ENCODE results near the gene MAPT.

The MAPT gene

GRCh38 chr17:45923511-45924268 lies 29.3 kb downstream of the MAPT start:
- no peak for ATAC-seq
- no peak for TF ChIP-seq ISL1 (CRISPR knock-in tag; IDR thresholded peaks at IDR 0.05)
- no peak for TF ChIP-seq OSR1 (CRISPR knock-in tag; IDR thresholded peaks at IDR 0.05)
- TF ChIP-seq, protein P1, sequence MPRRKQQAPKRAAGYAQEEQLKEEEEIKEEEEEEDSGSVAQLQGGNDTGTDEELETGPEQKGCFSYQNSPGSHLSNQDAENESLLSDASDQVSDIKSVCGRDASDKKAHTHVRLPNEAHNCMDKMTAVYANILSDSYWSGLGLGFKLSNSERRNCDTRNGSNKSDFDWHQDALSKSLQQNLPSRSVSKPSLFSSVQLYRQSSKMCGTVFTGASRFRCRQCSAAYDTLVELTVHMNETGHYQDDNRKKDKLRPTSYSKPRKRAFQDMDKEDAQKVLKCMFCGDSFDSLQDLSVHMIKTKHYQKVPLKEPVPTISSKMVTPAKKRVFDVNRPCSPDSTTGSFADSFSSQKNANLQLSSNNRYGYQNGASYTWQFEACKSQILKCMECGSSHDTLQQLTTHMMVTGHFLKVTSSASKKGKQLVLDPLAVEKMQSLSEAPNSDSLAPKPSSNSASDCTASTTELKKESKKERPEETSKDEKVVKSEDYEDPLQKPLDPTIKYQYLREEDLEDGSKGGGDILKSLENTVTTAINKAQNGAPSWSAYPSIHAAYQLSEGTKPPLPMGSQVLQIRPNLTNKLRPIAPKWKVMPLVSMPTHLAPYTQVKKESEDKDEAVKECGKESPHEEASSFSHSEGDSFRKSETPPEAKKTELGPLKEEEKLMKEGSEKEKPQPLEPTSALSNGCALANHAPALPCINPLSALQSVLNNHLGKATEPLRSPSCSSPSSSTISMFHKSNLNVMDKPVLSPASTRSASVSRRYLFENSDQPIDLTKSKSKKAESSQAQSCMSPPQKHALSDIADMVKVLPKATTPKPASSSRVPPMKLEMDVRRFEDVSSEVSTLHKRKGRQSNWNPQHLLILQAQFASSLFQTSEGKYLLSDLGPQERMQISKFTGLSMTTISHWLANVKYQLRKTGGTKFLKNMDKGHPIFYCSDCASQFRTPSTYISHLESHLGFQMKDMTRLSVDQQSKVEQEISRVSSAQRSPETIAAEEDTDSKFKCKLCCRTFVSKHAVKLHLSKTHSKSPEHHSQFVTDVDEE (CRISPR knock-in tag; IDR thresholded peaks at IDR 0.05): no peak
- TF ChIP-seq, protein P2, sequence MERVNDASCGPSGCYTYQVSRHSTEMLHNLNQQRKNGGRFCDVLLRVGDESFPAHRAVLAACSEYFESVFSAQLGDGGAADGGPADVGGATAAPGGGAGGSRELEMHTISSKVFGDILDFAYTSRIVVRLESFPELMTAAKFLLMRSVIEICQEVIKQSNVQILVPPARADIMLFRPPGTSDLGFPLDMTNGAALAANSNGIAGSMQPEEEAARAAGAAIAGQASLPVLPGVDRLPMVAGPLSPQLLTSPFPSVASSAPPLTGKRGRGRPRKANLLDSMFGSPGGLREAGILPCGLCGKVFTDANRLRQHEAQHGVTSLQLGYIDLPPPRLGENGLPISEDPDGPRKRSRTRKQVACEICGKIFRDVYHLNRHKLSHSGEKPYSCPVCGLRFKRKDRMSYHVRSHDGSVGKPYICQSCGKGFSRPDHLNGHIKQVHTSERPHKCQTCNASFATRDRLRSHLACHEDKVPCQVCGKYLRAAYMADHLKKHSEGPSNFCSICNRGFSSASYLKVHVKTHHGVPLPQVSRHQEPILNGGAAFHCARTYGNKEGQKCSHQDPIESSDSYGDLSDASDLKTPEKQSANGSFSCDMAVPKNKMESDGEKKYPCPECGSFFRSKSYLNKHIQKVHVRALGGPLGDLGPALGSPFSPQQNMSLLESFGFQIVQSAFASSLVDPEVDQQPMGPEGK (CRISPR knock-in tag; IDR thresholded peaks at IDR 0.05; ENCODE audit: borderline replicate concordance): no peak
- TF ChIP-seq BACH2 (CRISPR knock-in tag; IDR thresholded peaks at IDR 0.05; ENCODE audit: borderline replicate concordance): no peak
- no peak for TF ChIP-seq CREB5 (CRISPR knock-in tag; IDR thresholded peaks at IDR 0.05; ENCODE audit: low read depth)

- ATAC-seq: no peak
- TF ChIP-seq CREB5 (CRISPR knock-in tag; IDR thresholded peaks at IDR 0.05; ENCODE audit: low read depth): no peak
- no peak for TF ChIP-seq ZC3H10 (CRISPR knock-in tag; IDR thresholded peaks at IDR 0.05)
- TF ChIP-seq TCF4 (CRISPR knock-in tag; IDR thresholded peaks at IDR 0.05; ENCODE audit: borderline replicate concordance): no peak
- no peak for TF ChIP-seq ARNTL (CRISPR knock-in tag; IDR thresholded peaks at IDR 0.05; ENCODE audit: borderline replicate concordance, low read depth)
- TF ChIP-seq ISL1 (CRISPR knock-in tag; IDR thresholded peaks at IDR 0.05): no peak
- TF ChIP-seq ZNF70 (CRISPR knock-in tag; IDR thresholded peaks at IDR 0.05): no peak
- TF ChIP-seq, protein P2 (CRISPR knock-in tag; IDR thresholded peaks at IDR 0.05; ENCODE audit: borderline replicate concordance): no peak
- no peak for TF ChIP-seq RARB (CRISPR knock-in tag; IDR thresholded peaks at IDR 0.05)
- no peak for TF ChIP-seq ZFP3 (CRISPR knock-in tag; IDR thresholded peaks at IDR 0.05)
Observed at GRCh38 chr17:45924332-45924820, 30.0 kb downstream of the MAPT start.

- TF ChIP-seq TCF4 (CRISPR knock-in tag; IDR thresholded peaks at IDR 0.05; ENCODE audit: borderline replicate concordance) (no peak), TOX (CRISPR knock-in tag; IDR thresholded peaks at IDR 0.05; ENCODE audit: borderline replicate concordance) (no peak), CREB5 (CRISPR knock-in tag; IDR thresholded peaks at IDR 0.05; ENCODE audit: low read depth) (no peak), ZC3H10 (CRISPR knock-in tag; IDR thresholded peaks at IDR 0.05) (no peak), ZFP30 (CRISPR knock-in tag; IDR thresholded peaks at IDR 0.05) (no peak), ARNTL (CRISPR knock-in tag; IDR thresholded peaks at IDR 0.05; ENCODE audit: borderline replicate concordance, low read depth) (no peak), CSDC2 (CRISPR knock-in tag; IDR thresholded peaks at IDR 0.05) (no peak), OSR1 (CRISPR knock-in tag; IDR thresholded peaks at IDR 0.05) (no peak)
- TF ChIP-seq, protein P3, sequence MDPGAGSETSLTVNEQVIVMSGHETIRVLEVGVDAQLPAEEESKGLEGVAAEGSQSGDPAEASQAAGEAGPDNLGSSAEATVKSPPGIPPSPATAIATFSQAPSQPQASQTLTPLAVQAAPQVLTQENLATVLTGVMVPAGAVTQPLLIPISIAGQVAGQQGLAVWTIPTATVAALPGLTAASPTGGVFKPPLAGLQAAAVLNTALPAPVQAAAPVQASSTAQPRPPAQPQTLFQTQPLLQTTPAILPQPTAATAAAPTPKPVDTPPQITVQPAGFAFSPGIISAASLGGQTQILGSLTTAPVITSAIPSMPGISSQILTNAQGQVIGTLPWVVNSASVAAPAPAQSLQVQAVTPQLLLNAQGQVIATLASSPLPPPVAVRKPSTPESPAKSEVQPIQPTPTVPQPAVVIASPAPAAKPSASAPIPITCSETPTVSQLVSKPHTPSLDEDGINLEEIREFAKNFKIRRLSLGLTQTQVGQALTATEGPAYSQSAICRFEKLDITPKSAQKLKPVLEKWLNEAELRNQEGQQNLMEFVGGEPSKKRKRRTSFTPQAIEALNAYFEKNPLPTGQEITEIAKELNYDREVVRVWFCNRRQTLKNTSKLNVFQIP (CRISPR knock-in tag; IDR thresholded peaks at IDR 0.05; ENCODE audit: borderline replicate concordance, low read depth): no peak
- TF ChIP-seq, protein P1 (CRISPR knock-in tag; IDR thresholded peaks at IDR 0.05): no peak
- TF ChIP-seq, protein P2 (CRISPR knock-in tag; IDR thresholded peaks at IDR 0.05; ENCODE audit: borderline replicate concordance): no peak
- no peak for ATAC-seq
Observed at GRCh38 chr17:45925311-45925710, 31.0 kb downstream of the MAPT start.

All from SK-N-SH treated with all-trans-retinoic acid at 6 μM for 48 hours (cell line).